GM18868 (cell line): ENCODE measurements around the gene BEST1.

ENCODE experiments used
- ATAC-seq: cut with Tn5 transposase; IDR thresholded peaks from one replicate; pipeline ENCODE4 v1.9.1; 2021; ENCODE audit warnings: mild to moderate bottlenecking, moderate library complexity; ENCODE audit not compliant: unreplicated experiment

Gene BEST1

DNA sequence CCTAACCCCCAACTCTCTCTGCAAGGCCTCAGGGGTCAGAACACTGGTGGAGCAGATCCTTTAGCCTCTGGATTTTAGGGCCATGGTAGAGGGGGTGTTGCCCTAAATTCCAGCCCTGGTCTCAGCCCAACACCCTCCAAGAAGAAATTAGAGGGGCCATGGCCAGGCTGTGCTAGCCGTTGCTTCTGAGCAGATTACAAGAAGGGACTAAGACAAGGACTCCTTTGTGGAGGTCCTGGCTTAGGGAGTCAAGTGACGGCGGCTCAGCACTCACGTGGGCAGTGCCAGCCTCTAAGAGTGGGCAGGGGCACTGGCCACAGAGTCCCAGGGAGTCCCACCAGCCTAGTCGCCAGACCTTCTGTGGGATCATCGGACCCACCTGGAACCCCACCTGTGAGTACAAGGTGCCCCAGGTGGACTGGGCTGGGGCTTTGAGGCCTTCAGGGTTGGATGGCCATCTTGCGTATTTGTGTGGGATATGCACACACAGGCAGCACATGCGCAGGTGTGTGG lies at the start of gene BEST1:
Gene BEST1, plus strand, starts transcription at position 317 of the 513 bp plus-strand sequence. CDS start 1,456 bp downstream, outside the sequence.
- no peak for ATAC-seq

DNA sequence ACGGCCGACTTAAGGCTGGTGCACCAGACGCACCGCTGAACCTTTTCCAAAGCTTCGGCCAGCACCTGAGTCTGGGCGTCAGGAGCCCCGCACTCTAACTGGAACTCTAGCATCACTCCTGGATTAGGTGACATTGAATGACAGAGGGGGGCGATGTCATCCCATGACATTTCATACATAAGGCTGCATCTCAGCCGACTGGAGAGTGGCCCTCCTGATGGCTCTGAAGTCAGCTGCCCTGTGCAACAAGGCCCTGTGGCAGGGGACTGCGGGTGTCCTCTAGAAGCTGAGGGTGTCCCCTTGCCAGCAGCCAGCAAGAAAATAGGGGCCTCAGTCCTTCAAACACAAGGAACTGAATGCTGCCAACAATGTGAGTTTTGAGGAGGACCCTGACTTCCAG lies 48.8 kb upstream of the BEST1 start:
- ATAC-seq, result no peak

DNA sequence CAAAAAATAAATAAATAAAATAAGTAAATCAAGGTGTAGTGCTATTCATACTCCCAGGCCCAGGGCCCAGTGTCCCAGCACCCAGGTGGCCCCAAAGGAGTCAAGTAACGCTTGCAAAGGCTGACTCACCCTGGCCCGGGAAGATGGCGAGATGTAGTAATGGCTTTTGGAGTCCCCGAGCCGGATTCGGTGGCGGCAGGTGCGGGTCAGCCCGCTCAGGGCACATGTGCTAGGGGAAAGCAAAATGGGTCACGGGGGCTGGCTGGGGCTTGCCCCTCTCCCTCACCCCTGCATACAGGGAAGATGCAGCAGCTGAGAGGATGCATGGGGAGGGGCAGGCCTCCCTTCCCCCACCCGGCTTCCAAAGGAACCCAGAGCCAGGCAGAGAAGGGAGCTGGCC lies 47.8 kb upstream of the BEST1 start:
- no peak for ATAC-seq

- no peak for ATAC-seq
Observed at GRCh38 chr11:61903845-61904244, 46.3 kb upstream of the BEST1 start.

GRCh38 chr11:61904539-61905048 lies 45.6 kb upstream of the BEST1 start:
- ATAC-seq, result no peak

DNA sequence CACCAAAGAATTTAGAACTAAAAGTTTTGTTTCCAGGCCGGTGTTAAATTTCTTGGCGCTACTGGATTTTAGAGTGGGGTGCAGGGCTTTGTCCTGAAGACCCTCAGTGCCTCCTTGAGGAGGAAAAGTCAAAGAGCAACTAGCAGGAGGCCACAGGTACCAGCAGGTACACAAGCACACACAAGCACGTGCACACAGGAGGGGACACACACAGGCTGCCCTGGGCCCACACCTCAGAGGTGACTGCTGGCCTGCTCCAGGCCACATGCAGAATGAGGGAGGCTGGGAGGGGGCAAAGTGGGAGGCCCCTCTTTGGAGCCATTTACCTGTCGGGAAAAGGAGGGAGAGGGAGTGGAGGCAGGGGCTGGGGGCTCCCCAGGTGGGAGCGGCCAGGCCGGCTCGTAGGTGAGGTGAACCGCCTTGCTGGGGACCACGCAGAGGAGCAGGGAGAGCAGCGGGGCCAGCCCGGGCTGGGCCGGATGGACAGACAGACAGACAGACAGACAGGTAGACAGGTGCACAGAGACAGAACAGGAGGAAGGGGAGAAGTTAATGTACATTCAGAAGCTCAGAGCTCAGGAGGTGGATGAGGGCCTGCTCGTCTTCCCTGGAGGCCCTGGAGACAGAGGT lies 45.0 kb upstream of the BEST1 start:
- ATAC-seq, result no peak

DNA sequence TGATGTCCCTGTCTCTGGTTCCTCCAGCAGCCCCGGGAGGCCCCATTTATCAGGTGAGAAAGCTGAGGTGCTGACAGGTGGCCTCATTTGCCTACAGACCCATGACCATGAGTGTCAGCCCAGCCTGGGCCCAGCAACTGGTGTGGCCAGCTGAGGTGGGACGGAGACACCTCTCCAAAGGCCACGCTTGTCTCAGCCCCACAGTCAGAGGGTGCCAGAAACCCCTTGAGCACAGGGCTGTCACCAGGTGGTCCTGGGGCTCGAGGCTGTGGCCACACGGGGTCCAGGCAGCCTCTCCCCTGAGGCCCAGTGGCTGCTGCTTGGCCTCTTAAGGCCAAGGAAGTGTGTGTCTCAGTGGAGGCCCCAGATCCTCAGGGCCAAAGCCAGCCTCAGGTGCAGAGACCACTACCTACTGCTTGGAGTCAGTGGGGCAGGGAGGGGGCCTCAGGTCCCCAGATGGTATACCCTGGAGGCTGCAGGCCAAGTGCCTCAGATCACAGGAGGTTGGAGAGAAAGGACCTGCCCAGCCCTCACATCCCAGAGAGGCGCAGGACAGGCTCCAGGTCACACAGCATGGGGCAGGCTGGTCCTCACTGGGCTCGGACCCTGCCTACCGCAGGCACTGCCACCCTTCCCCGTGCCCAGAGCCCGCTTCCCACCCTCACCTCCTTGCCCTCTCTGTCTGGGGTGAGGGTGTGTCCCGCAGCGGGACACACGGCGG lies 44.2 kb upstream of the BEST1 start:
- ATAC-seq, result no peak

GRCh38 chr11:61906522-61906909 lies 43.6 kb upstream of the BEST1 start:
- ATAC-seq, result no peak

- no peak for ATAC-seq
Observed at GRCh38 chr11:61907282-61907681, 42.9 kb upstream of the BEST1 start.

DNA sequence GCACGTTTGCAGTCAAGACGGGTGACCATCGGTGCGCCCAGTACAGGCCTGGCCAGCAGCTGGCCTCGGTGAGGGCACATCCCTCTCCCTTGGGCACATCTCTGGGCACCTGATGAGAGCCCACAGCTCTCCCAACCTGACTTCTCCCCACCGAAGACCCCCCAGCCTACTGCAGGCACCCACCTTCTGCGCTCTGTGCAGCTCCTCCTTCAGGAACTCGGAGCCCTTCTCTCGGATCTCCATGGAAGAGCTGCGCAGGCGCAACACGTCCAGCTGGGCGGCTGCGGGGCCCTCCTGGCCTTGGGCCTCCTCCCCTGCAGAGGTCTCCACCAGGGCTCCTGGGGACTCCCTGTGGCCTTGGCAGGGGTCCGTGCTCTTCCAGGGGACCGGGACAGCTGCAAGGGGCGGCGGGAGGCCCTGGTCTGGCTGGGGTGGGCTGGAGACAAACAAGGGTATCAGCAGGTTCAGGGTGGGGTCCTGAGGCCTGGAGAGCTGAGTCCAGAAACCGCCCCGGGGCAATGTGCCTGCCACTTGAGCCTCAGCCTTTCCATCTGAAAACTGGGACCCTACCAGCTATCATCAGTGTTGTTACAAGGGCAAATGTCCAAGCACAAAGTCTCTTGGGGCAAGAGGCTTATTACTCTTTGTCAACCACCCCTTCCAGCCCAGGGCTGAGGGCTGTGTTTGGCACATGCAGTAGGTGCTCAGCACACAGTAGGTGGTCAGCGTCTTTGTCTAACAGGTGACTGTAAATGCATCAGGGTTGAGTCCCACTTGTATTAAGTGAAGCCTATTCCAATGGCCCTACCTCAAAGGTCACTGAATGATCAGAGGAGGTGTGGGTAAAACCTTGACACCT lies 42.1 kb upstream of the BEST1 start:
- ATAC-seq, result no peak

GRCh38 chr11:61908730-61909316 lies 41.3 kb upstream of the BEST1 start:
- no peak for ATAC-seq

GRCh38 chr11:61910187-61911127 lies 39.7 kb upstream of the BEST1 start:
- ATAC-seq, result no peak

GRCh38 chr11:61911128-61911700 lies 38.9 kb upstream of the BEST1 start:
- ATAC-seq, result no peak

DNA sequence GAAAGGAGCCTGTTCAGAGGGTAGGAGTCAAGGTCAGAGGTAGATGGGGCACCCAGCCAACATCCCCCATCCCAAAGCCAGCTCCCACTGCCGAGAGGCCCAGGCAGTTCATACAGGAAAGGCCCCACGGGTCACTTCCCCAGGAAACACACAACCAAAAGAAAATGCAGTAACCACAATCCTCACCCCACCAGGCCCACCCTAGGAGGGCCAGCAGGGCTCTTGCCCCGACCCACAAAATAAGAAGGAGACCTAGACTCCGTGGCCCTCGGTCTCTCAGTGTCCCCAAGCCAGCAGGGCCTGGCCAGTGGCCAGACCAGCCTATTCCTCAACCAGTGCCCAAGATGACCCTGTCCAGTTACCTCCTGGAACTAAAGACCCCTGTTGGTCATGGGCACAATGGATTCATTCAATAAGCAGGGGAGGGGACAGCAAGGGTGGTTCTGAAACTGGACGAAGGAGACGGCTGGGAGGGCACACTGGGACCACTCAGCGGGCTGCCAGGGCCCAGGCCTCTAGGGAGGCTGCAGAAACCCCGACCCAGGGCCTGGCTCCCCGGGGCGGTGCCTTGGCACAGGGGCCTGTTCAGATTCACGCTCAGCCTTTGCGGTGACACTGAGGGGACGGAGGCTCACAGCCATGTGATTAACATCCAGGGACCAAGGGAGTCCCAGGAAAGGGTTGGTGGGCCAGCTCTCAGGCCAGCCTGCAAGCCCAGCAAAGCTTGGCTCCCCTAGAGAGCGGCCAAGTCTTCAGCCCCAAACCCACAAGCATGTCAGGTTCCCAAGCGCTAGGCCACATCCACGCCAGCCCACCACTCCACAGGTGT lies 38.2 kb upstream of the BEST1 start:
- ATAC-seq, result no peak

DNA sequence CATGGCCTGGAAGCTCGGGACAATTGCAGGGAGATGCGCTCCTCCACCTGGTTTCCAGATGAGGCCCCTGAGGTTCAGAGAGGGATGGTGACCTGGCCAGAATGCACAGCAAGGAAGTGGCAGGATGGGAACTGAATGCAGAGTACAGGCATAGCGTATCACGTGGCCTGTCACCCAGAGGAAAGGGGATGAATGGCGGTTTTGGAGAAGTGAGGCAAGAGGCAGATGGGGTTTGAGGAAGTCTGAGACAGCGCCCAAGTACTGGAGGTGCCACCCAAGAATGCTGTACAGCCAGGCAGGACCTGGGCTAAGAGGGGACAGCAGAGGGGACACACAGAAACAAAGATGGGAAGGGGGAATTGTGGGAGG lies 37.6 kb upstream of the BEST1 start:
- no peak for ATAC-seq

GRCh38 chr11:61912991-61913698 lies 37.0 kb upstream of the BEST1 start:
- no peak for ATAC-seq

GRCh38 chr11:61913699-61914395 lies 36.3 kb upstream of the BEST1 start:
- no peak for ATAC-seq
